HS-27A (cell line): ENCODE results near the gene EIF5A.

Source experiments
- DNase-seq: peaks from one replicate; pipeline ENCODE4 v3.0.0-alpha.2; 2012; ENCODE audit warnings: low read depth, missing footprints

The EIF5A gene

GRCh38 chr17:7285679-7286078 lies 21.7 kb upstream of the EIF5A start:
- no peak for DNase-seq

- DNase-seq = no peak
Observed at GRCh38 chr17:7289256-7290032, 18.0 kb upstream of the EIF5A start.

GRCh38 chr17:7290166-7290565 lies 17.3 kb upstream of the EIF5A start:
- no peak for DNase-seq

GRCh38 chr17:7290685-7291084 lies 16.7 kb upstream of the EIF5A start:
- no peak for DNase-seq

GRCh38 chr17:7292194-7292593 lies 15.2 kb upstream of the EIF5A start:
- DNase-seq = no peak

- no peak for DNase-seq
Observed at GRCh38 chr17:7292729-7293128, 14.7 kb upstream of the EIF5A start.

GRCh38 chr17:7293159-7293558 lies 14.3 kb upstream of the EIF5A start:
- no peak for DNase-seq

- DNase-seq = no peak
Observed at GRCh38 chr17:7293816-7294613, 13.4 kb upstream of the EIF5A start.

GRCh38 chr17:7294614-7295153 lies 12.7 kb upstream of the EIF5A start, which contains the start of gene YBX2:
Gene YBX2 (minus strand): TSS chr17:7294639. CDS start chr17:7294500, 139 bp downstream.
- DNase-seq = no peak

- no peak for DNase-seq
Observed at GRCh38 chr17:7295230-7296180, 11.9 kb upstream of the EIF5A start.

- DNase-seq = no peak
Observed at GRCh38 chr17:7296189-7296861, 11.1 kb upstream of the EIF5A start.

- no peak for DNase-seq
Observed at GRCh38 chr17:7304179-7304578, 3.2 kb upstream of the EIF5A start.

GRCh38 chr17:7307686-7308624 lies 527 bp downstream of the EIF5A start:
- DNase-seq = no peak

GRCh38 chr17:7308625-7309433 lies 1.4 kb downstream of the EIF5A start:
- no peak for DNase-seq

- DNase-seq = no peak
Observed at GRCh38 chr17:7309628-7310027, 2.2 kb downstream of the EIF5A start.

GRCh38 chr17:7311110-7311705 lies 3.8 kb downstream of the EIF5A start:
- no peak for DNase-seq

- no peak for DNase-seq
Observed at GRCh38 chr17:7312432-7313087, 5.1 kb downstream of the EIF5A start.
